H7 (cell line): ENCODE measurements around the gene CALN1. TPM values are rescaled to one million over a fixed set of nuclear protein-coding genes. Genes with fewer than 3 reads are reported as not detected.
"Not testable (repeated sequence)": the region's sequence is repeated elsewhere in the genome, so short reads cannot be mapped to it uniquely, and the experiment has no call there.

ENCODE experiments used
- DNase-seq: peaks from one replicate; pipeline ENCODE4 v3.0.0; 2012
- H3K27me3 ChIP-seq: 2 replicates; pipeline ENCODE4 v1.6.0; 2011; ENCODE audit warnings: mild to moderate bottlenecking, low read length; ENCODE audit not compliant: control insufficient read depth, insufficient read depth
- H3K36me3 ChIP-seq: replicated peaks from 2 replicates; pipeline ENCODE4 v1.5.1; 2011; ENCODE audit warnings: low read length; ENCODE audit not compliant: control insufficient read depth, insufficient read depth
- H3K4me3 ChIP-seq: 2 replicates; pipeline ENCODE4 v1.5.1; 2011; ENCODE audit warnings: low read depth, mild to moderate bottlenecking, control low read depth, low read length, moderate library complexity; ENCODE audit not compliant: insufficient read depth
- total RNA-seq: library from RNA; depleted of rRNA; stranded (reverse); fragments of >200 nt; shearing (Covaris generic); gene quantifications from 2 replicates; pipeline ENCODE4 v1.2.3, GENCODE V29; 2014

Gene CALN1
- total RNA-seq, 1 experiment from 2014 or later: 3.2 TPM

GRCh38 chr7:71829515-71829914, 582.6 kb downstream of the CALN1 start:
- DNase-seq: no peak
- Histone ChIP-seq H3K36me3 (no peaks in the 10 kb centered on the region), H3K4me3 (no peak overlapping the region), H3K27me3 (no peaks in the 10 kb centered on the region)

GRCh38 chr7:71828361-71828760, 583.8 kb downstream of the CALN1 start:
- no peak for DNase-seq
- H3K36me3 ChIP-seq: no peaks in the 10 kb centered on the region
- H3K27me3 ChIP-seq: no peaks in the 10 kb centered on the region
- H3K4me3 ChIP-seq: no peak overlapping the region

- H3K4me3 ChIP-seq: no peak overlapping the region
- H3K27me3 ChIP-seq: no peaks in the 10 kb centered on the region
- no peaks in the 10 kb centered on the region for H3K36me3 ChIP-seq
- DNase-seq: no peak
These were observed 586.0 kb downstream of the CALN1 start for GRCh38 chr7:71826141-71826540.

- DNase-seq: no peak
- H3K36me3 ChIP-seq: no peaks in the 10 kb centered on the region
These were observed 588.0 kb downstream of the CALN1 start for GRCh38 chr7:71824006-71824760.

GRCh38 chr7:71822406-71822805, 589.7 kb downstream of the CALN1 start:
- H3K4me3 ChIP-seq, DNase-seq, H3K36me3 ChIP-seq, H3K27me3 ChIP-seq: not testable (repeated sequence)

More at GRCh38 chr7:71824006-71824760, 588.0 kb downstream of the CALN1 start:
- H3K4me3 ChIP-seq: no peak overlapping the region
- no peaks in the 10 kb centered on the region for H3K27me3 ChIP-seq

GRCh38 chr7:71817916-71818315, 594.2 kb downstream of the CALN1 start:
- no peaks in the 10 kb centered on the region for H3K27me3 ChIP-seq
- H3K4me3 ChIP-seq: no peak overlapping the region
- DNase-seq: no peak
- H3K36me3 ChIP-seq: no peaks in the 10 kb centered on the region

GRCh38 chr7:71808115-71808514, 604.0 kb downstream of the CALN1 start:
- DNase-seq: no peak
- no peak overlapping the region for H3K4me3 ChIP-seq
- H3K36me3 ChIP-seq: no peaks in the 10 kb centered on the region
- no peaks in the 10 kb centered on the region for H3K27me3 ChIP-seq

GRCh38 chr7:71804256-71804655, 607.9 kb downstream of the CALN1 start:
- Histone ChIP-seq H3K4me3 (no peak overlapping the region), H3K36me3 (no peaks in the 10 kb centered on the region), H3K27me3 (no peaks in the 10 kb centered on the region)
- DNase-seq: no peak

GRCh38 chr7:71801976-71802375, 610.2 kb downstream of the CALN1 start:
- H3K27me3 ChIP-seq: no peaks in the 10 kb centered on the region
- DNase-seq: no peak
- H3K36me3 ChIP-seq: no peaks in the 10 kb centered on the region
- no peak overlapping the region for H3K4me3 ChIP-seq

GRCh38 chr7:71800321-71800720, 611.8 kb downstream of the CALN1 start:
- H3K4me3 ChIP-seq: no peak overlapping the region
- no peaks in the 10 kb centered on the region for H3K27me3 ChIP-seq
- no peaks in the 10 kb centered on the region for H3K36me3 ChIP-seq
- no peak for DNase-seq

GRCh38 chr7:71795410-71795809, 616.7 kb downstream of the CALN1 start:
- Histone ChIP-seq H3K36me3 (no peaks in the 10 kb centered on the region), H3K27me3 (no peaks in the 10 kb centered on the region), H3K4me3 (no peak overlapping the region)
- no peak for DNase-seq

GRCh38 chr7:71793251-71793650, 618.9 kb downstream of the CALN1 start:
- no peaks in the 10 kb centered on the region for H3K27me3 ChIP-seq
- no peak overlapping the region for H3K4me3 ChIP-seq
- H3K36me3 ChIP-seq: no peaks in the 10 kb centered on the region
- DNase-seq: no peak

GRCh38 chr7:71787513-71787912, 624.6 kb downstream of the CALN1 start:
- peaks cover 1% of the 10 kb centered on the region; the same call in 1 of the 2 replicates for H3K36me3 ChIP-seq
- DNase-seq: no peak
- H3K4me3 ChIP-seq: no peak overlapping the region
- H3K27me3 ChIP-seq: no peaks in the 10 kb centered on the region

- Histone ChIP-seq H3K4me3 (no peak overlapping the region), H3K27me3 (peaks cover 2% of the 10 kb centered on the region; the same call in 1 of the 2 replicates), H3K36me3 (peaks cover 1% of the 10 kb centered on the region; the same call in 1 of the 2 replicates)
- DNase-seq: no peak
These were observed 626.9 kb downstream of the CALN1 start for GRCh38 chr7:71785216-71785615.

- Histone ChIP-seq H3K27me3 (peaks cover 2% of the 10 kb centered on the region; the same call in 1 of the 2 replicates), H3K36me3 (peaks cover 1% of the 10 kb centered on the region; the same call in 1 of the 2 replicates), H3K4me3 (no peak overlapping the region)
- no peak for DNase-seq
These were observed 627.4 kb downstream of the CALN1 start for GRCh38 chr7:71784781-71785180.
